ENCODE measurements around the gene DCC.

Gene DCC, protein sequence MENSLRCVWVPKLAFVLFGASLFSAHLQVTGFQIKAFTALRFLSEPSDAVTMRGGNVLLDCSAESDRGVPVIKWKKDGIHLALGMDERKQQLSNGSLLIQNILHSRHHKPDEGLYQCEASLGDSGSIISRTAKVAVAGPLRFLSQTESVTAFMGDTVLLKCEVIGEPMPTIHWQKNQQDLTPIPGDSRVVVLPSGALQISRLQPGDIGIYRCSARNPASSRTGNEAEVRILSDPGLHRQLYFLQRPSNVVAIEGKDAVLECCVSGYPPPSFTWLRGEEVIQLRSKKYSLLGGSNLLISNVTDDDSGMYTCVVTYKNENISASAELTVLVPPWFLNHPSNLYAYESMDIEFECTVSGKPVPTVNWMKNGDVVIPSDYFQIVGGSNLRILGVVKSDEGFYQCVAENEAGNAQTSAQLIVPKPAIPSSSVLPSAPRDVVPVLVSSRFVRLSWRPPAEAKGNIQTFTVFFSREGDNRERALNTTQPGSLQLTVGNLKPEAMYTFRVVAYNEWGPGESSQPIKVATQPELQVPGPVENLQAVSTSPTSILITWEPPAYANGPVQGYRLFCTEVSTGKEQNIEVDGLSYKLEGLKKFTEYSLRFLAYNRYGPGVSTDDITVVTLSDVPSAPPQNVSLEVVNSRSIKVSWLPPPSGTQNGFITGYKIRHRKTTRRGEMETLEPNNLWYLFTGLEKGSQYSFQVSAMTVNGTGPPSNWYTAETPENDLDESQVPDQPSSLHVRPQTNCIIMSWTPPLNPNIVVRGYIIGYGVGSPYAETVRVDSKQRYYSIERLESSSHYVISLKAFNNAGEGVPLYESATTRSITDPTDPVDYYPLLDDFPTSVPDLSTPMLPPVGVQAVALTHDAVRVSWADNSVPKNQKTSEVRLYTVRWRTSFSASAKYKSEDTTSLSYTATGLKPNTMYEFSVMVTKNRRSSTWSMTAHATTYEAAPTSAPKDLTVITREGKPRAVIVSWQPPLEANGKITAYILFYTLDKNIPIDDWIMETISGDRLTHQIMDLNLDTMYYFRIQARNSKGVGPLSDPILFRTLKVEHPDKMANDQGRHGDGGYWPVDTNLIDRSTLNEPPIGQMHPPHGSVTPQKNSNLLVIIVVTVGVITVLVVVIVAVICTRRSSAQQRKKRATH (N-terminal part only)

DNA sequence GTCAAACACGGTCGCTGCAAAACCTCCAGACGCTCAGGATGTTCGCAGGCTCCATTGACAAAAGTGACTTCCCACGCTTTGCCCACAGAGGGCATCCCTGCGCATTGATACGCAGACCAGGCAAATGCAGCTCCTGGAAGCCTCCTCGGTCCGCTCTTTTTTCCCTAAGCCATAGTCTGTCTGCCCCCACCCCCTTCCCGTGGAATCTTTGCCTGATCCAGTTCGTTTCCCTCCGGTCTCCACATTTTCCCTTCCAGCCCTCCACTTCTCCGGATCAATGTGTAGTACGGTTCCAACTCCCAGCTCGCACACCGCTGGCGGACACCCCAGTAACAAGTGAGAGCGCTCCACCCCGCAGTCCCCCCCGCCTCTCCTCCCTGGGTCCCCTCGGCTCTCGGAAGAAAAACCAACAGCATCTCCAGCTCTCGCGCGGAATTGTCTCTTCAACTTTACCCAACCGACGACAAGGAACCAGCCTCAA lies at the start of gene DCC:
DCC (plus strand) TSS at position 307 of the 481 bp plus-strand sequence. CDS start 591 bp downstream, outside the sequence.
- DNase-seq, result peak; percentile 11

DNA sequence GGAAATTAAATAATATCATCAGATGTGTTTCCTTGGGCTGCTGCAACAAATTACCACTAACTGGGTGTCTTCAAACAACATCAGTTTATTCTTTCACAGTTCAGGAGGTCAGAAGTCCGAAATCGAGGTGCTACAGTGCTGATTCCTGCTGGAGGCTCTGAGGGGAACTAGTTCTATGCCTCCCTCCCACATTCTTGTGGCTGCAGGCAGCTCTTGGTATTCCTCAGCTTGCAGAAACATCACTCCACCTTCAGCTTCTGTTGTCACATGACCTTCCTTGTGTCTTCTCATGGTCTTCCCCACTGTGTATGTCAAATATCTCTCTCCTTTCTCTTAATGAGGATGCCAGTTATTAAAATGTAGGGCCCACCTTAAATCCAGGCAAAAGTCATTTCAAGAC lies 29.3 kb upstream of the DCC start:
- DNase-seq, result no peak

- DNase-seq, result no peak
These were observed 28.7 kb upstream of the DCC start for GRCh38 chr18:52311331-52311730.

- peak; percentile 84 for DNase-seq
These were observed 27.7 kb upstream of the DCC start for GRCh38 chr18:52312346-52312745.

GRCh38 chr18:52313213-52313612 lies 26.8 kb upstream of the DCC start:
- no peak for DNase-seq

- no peak for DNase-seq
These were observed 20.5 kb upstream of the DCC start for GRCh38 chr18:52319424-52319983.

DNA sequence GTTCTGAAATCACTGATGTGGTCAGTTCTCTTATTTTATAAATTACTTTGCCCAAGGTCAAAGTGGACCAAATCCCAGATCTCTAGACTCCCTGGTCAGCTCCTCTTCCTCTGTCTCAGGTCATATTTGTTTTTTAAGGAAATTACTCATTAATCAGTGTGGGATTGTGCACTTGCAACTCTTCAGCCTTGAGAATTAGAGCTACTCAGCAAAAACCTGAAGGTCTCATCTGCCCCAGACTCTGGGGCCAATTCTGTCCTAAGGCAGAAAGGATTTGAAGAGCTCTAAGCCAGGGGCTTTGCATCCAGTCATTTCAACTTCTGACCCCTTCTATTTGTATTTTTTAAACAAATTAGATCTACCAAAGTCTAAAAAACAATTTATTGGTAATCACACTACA lies 17.7 kb upstream of the DCC start:
- DNase-seq, result no peak

- DNase-seq, result no peak
These were observed 16.2 kb upstream of the DCC start for GRCh38 chr18:52323802-52324201.

GRCh38 chr18:52325997-52326396 lies 14.0 kb upstream of the DCC start:
- no peak for DNase-seq

DNA sequence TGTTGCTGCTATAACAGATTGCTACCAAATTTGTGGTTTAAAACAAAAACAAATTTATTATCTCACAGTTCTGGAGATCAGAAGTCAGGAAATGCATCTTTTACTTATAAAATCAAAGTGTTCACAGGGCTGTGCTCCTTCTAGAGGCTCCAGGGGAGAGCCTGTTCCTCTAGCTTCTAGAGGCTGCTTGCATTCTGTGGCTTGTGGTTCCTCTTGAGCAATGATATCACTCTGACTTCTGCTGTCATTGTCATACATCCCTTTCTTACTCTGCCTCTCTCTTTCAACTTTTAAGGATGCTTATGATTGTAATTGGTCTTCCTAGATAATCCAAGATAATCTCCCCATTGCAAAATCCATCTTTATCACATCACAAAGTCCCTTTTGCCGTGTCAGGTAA lies 6.1 kb upstream of the DCC start:
- no peak for DNase-seq

DNA sequence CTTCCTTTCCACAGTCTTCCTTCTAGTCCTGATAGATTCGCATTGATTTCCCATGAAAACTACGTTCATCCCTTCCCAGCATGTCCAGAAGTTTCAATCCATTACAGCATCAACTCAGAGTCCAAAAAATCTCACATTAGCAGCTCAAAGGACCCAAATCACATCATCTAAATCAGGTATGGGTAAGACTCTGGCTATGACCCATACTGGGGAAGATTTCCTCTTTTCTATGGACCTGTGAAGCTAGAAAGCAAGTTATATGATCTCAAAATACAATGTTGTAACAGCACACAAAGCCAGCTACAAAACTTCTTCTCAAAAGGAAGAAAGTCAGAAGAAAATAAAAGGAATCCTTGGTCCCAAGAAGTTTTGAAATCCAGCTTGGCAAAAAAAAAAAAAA lies 5.7 kb upstream of the DCC start:
- DNase-seq, result no peak

DNA sequence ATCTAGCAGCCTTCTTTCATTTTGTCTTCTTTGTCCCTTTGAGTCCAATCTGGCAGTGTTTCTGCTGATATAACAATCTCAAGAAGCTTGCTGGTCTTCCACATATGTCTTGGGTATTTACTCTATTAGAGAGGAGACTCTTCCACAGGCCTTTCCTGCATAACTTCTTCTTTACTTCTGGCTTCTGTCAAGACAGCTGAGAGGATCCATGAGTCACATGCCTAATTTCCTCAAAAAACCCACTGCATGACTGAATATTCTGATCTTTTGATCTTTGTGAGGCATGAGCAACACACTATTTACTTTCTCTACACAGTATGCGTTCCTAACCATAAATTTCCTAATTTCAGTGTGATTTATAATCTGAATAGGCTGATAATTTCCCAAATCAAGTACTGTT lies 5.1 kb upstream of the DCC start:
- no peak for DNase-seq

GRCh38 chr18:52337276-52337675 lies 2.7 kb upstream of the DCC start:
- DNase-seq, result no peak

GRCh38 chr18:52340406-52341102 lies 557 bp downstream of the DCC start:
- no peak for DNase-seq

GRCh38 chr18:52341103-52341432 lies 1.1 kb downstream of the DCC start:
- no peak for DNase-seq

DNA sequence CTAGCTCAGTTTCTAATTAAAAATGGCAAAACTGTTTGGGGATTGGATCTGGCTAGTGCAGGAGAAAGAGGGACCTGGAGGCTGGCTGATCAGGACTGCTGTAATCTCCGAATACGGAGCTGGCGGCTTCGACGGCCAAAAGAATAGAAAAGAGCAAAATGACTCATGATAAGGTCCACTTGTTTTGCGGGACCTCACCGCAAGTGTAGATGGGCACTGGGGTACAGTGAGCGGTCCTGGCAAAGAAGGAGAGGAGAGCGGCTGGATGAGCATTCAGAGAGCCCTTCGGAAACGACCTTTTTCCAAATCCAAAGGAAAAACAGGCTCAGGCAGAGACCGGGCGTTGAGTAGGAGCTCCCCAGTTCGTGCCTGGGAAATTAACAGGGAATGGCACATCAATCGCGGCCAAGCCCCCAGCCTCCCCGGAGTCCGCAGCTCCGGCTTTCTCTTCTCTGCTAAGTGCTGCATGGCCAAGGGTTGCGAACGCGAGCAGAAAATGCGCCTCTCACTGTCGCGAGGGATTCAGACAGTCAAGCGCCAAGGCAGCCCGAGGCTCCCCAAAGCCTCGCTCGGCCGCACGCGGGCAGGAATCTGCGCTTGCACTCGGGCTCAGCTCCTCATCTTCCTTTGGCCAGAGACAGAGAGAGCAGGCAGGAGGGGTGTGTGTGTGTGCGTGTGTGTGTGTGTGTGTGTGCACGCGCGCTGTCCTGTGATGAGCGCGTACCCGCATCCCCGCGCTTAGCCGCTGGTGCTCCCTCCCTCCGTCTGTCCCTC lies 1.8 kb downstream of the DCC start:
- no peak for DNase-seq

GRCh38 chr18:52342456-52342855 lies 2.5 kb downstream of the DCC start:
- no peak for DNase-seq

GRCh38 chr18:52343138-52343537 lies 3.1 kb downstream of the DCC start:
- DNase-seq, result peak; percentile 1

GRCh38 chr18:52343731-52344340 lies 3.8 kb downstream of the DCC start:
- no peak for DNase-seq

- no peak for DNase-seq
These were observed 4.9 kb downstream of the DCC start for GRCh38 chr18:52344881-52345280.

- DNase-seq, result no peak
These were observed 5.4 kb downstream of the DCC start for GRCh38 chr18:52345428-52345827.
